Stimulated activated CD4-positive, alpha-beta T cell treated with anti-CD3 and anti-CD28 coated beads, Interleukin-4, amount 100 ng/mL, for 24 hours (primary cell): Measurements from ENCODE around the gene NRG4.
"Not testable (repeated sequence)": the region's sequence is repeated elsewhere in the genome, so short reads cannot be mapped to it uniquely, and the experiment has no call there.

Source experiments
- DNase-seq: peaks from one replicate; pipeline ENCODE4 v3.0.0-alpha.2; 2020

The NRG4 gene

GRCh38 chr15:75925440-75925839 is 86.8 kb downstream of the NRG4 start:
- DNase-seq, result no peak

- no peak for DNase-seq
Measured at GRCh38 chr15:75924576-75924975, 87.6 kb downstream of the NRG4 start.

- DNase-seq, result no peak
Measured at GRCh38 chr15:75923756-75924155, 88.5 kb downstream of the NRG4 start.

- DNase-seq, result no peak
Measured at GRCh38 chr15:75921732-75922703, 90.2 kb downstream of the NRG4 start.

- DNase-seq, result no peak
Measured at GRCh38 chr15:75920079-75920478, 92.1 kb downstream of the NRG4 start.

- DNase-seq, result no peak
Measured at GRCh38 chr15:75918135-75918534, 94.1 kb downstream of the NRG4 start.

- no peak for DNase-seq
Measured at GRCh38 chr15:75916978-75917377, 95.2 kb downstream of the NRG4 start.

GRCh38 chr15:75910355-75910754 is 101.9 kb downstream of the NRG4 start:
- not testable (repeated sequence) for DNase-seq

GRCh38 chr15:75905231-75905630 is 107.0 kb downstream of the NRG4 start:
- no peak for DNase-seq

- peak; percentile 92 for DNase-seq
Measured at GRCh38 chr15:75903331-75904239, 108.6 kb downstream of the NRG4 start, which contains the start of gene FBXO22. TSS of gene FBXO22 (plus strand) at chr15:75903878. CDS start at chr15:75903964, 86 bp downstream.

- no peak for DNase-seq
Measured at GRCh38 chr15:75902129-75902557, 110.1 kb downstream of the NRG4 start.

- DNase-seq, result no peak
Measured at GRCh38 chr15:75900577-75900976, 111.6 kb downstream of the NRG4 start.

- DNase-seq, result no peak
Measured at GRCh38 chr15:75895731-75896130, 116.5 kb downstream of the NRG4 start.

- no peak for DNase-seq
Measured at GRCh38 chr15:75891895-75892294, 120.3 kb downstream of the NRG4 start.
